Uterus (tissue), 4 donors: ENCODE measurements around the gene CSNK1E. TPM values are rescaled to one million over a fixed set of nuclear protein-coding genes. Genes with fewer than 3 reads are reported as not detected.
"Not testable (repeated sequence)": the region's sequence is repeated elsewhere in the genome, so short reads cannot be mapped to it uniquely, and the experiment has no call there.

Source experiments
- DNase-seq, 2 donors: peaks; one replicate each; pipeline ENCODE4 v3.0.0-alpha.2; 2019 to 2020
- H3K27ac ChIP-seq, 2 donors: fragments of 200-600 bp; sonication (generic); 1 replicate in 1 of 2; 2 replicates in 1 of 2; pipeline ENCODE4 v1.5.1; 2016 to 2018
- H3K27me3 ChIP-seq, 2 donors: fragments of 200-600 bp; sonication (generic); one replicate each; pipeline ENCODE4 v1.5.1; 2018 to 2019; ENCODE audit warnings: control low read depth in 1 of 2
- H3K36me3 ChIP-seq, 2 donors: fragments of 200-600 bp; sonication (generic); one replicate each; pipeline ENCODE4 v1.5.1; 2019; ENCODE audit warnings: control low read depth in 1 of 2
- H3K4me1 ChIP-seq, 2 donors: fragments of 200-600 bp; sonication (generic); one replicate each; pipeline ENCODE4 v1.5.1; 2018 to 2019; ENCODE audit warnings: control low read depth in 1 of 2
- H3K4me3 ChIP-seq, 2 donors: fragments of 200-600 bp; sonication (generic); 1 replicate in 1 of 2; 2 replicates in 1 of 2; pipeline ENCODE4 v1.5.1; 2018 to 2019; ENCODE audit warnings: mild to moderate bottlenecking in 1 of 2
- H3K9me3 ChIP-seq, 2 donors: fragments of 200-600 bp; sonication (generic); one replicate each; pipeline ENCODE4 v1.5.1; 2019; ENCODE audit warnings: control low read depth in 1 of 2
- POLR2A ChIP-seq, 2 donors: fragments of 450-650 bp; IDR thresholded peaks; one replicate each; pipeline ENCODE4 v1.6.1; 2016; ENCODE audit warnings: antibody characterized with exemption in 2 of 2, mild to moderate bottlenecking in 1 of 2, moderate library complexity in 1 of 2
- intact Hi-C: fragments of 100-400 bp; cut with DNase I; formaldehyde crosslinking; loops from one replicate; pipeline ENCODE4 v1.15.1; 2023; ENCODE audit warnings: low total_unique reads
- total RNA-seq, 4 donors: library from RNA; depleted of rRNA in 3 of 4; stranded (reverse); fragments of >200 nt in 3 of 4; gene quantifications; one replicate each; pipeline versions ENCODE4 v1.1.0 to v1.2.4, GENCODE V29; 2014 to 2023
- TF ChIP-seq, protein P1 (sequence below), 4 experiments: fragments of 200-600 bp in 2 of 4; fragments of 450-650 bp in 2 of 4; sonication (generic) in 2 of 4; IDR thresholded peaks; one replicate each; pipeline ENCODE4 v1.5.1; 2016 to 2019; ENCODE audit warnings: antibody characterized with exemption in 4 of 4, mild to moderate bottlenecking in 2 of 4, moderate library complexity in 1 of 4
- donor health status: DM: yes; HTN: yes; CAD: no.

CSNK1E gene
- total RNA-seq, 4 donors from 2014 or later = 22.1 to 171 (median 100) TPM

- no peaks in the 10 kb centered on the region for H3K36me3 ChIP-seq
- no peaks in the 10 kb centered on the region for H3K27me3 ChIP-seq
- no peak overlapping the region for H3K4me3 ChIP-seq
- intact Hi-C loops = no loop called here
- no peaks in the 10 kb centered on the region for H3K4me1 ChIP-seq
- H3K27ac ChIP-seq = no peak overlapping the region
- TF ChIP-seq POLR2A (IDR thresholded peaks at IDR 0.05) = no peak
- no peaks in the 10 kb centered on the region for H3K9me3 ChIP-seq
- DNase-seq = peak in 1 of 2 donors; percentile 11
Observed at GRCh38 chr22:38347944-38348750, 30.9 kb upstream of the CSNK1E start.

- DNase-seq = peak in 1 of 2 donors; percentile 10
- no peaks in the 10 kb centered on the region for H3K27me3 ChIP-seq
- no peaks in the 10 kb centered on the region for H3K4me1 ChIP-seq
- no peak overlapping the region for H3K27ac ChIP-seq
- H3K36me3 ChIP-seq = no peaks in the 10 kb centered on the region
- intact Hi-C loops = no loop called here
- H3K4me3 ChIP-seq = no peak overlapping the region
- TF ChIP-seq, protein P1, sequence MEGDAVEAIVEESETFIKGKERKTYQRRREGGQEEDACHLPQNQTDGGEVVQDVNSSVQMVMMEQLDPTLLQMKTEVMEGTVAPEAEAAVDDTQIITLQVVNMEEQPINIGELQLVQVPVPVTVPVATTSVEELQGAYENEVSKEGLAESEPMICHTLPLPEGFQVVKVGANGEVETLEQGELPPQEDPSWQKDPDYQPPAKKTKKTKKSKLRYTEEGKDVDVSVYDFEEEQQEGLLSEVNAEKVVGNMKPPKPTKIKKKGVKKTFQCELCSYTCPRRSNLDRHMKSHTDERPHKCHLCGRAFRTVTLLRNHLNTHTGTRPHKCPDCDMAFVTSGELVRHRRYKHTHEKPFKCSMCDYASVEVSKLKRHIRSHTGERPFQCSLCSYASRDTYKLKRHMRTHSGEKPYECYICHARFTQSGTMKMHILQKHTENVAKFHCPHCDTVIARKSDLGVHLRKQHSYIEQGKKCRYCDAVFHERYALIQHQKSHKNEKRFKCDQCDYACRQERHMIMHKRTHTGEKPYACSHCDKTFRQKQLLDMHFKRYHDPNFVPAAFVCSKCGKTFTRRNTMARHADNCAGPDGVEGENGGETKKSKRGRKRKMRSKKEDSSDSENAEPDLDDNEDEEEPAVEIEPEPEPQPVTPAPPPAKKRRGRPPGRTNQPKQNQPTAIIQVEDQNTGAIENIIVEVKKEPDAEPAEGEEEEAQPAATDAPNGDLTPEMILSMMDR (IDR thresholded peaks at IDR 0.05) = no peak
- TF ChIP-seq POLR2A (IDR thresholded peaks at IDR 0.05) = no peak
- no peaks in the 10 kb centered on the region for H3K9me3 ChIP-seq
Observed at GRCh38 chr22:38347181-38347943, 30.1 kb upstream of the CSNK1E start.

DNA sequence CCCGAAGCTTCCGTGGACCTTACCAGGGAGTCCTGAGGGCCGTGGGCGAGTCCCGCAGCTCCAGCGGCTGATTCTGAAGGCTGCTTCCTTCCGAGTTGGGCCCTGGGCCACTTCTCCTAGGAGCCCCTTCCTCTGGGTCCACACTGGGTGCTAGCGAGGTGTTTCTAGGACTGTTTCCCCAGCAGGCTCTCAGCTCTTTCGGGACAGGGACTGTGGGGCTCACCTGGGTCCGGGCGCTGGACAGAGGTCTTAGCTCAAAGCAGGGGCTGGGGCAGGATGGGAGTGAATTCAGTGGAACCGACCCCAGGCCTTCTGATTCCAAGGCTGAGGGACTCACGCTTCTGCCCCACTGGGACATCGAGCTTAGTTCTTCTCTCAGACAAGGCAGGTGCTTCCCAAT lies 29.3 kb upstream of the CSNK1E start:
- intact Hi-C loops = no loop called here
- no peaks in the 10 kb centered on the region for H3K4me1 ChIP-seq
- no peaks in the 10 kb centered on the region for H3K27me3 ChIP-seq
- no peak for TF ChIP-seq POLR2A (IDR thresholded peaks at IDR 0.05)
- TF ChIP-seq, protein P1 (IDR thresholded peaks at IDR 0.05) = no peak
- H3K27ac ChIP-seq = no peak overlapping the region
- no peaks in the 10 kb centered on the region for H3K9me3 ChIP-seq
- DNase-seq = peak in 1 of 2 donors; percentile 10
- H3K4me3 ChIP-seq = no peak overlapping the region
- no peaks in the 10 kb centered on the region for H3K36me3 ChIP-seq

GRCh38 chr22:38345782-38346181 lies 28.5 kb upstream of the CSNK1E start:
- H3K4me1 ChIP-seq = no peaks in the 10 kb centered on the region
- H3K4me3 ChIP-seq = no peak overlapping the region
- no peak overlapping the region for H3K27ac ChIP-seq
- no peaks in the 10 kb centered on the region for H3K36me3 ChIP-seq
- DNase-seq = peak in 1 of 2 donors; percentile 6
- TF ChIP-seq POLR2A (IDR thresholded peaks at IDR 0.05) = no peak
- TF ChIP-seq, protein P1 (IDR thresholded peaks at IDR 0.05) = no peak
- no peaks in the 10 kb centered on the region for H3K9me3 ChIP-seq
- intact Hi-C loops = no loop called here
- no peaks in the 10 kb centered on the region for H3K27me3 ChIP-seq

- H3K27me3 ChIP-seq, H3K27ac ChIP-seq, H3K4me1 ChIP-seq, H3K9me3 ChIP-seq, intact Hi-C loops, DNase-seq, H3K36me3 ChIP-seq, H3K4me3 ChIP-seq: not testable (repeated sequence)
Observed at GRCh38 chr22:38339893-38340292, 22.7 kb upstream of the CSNK1E start.

DNA sequence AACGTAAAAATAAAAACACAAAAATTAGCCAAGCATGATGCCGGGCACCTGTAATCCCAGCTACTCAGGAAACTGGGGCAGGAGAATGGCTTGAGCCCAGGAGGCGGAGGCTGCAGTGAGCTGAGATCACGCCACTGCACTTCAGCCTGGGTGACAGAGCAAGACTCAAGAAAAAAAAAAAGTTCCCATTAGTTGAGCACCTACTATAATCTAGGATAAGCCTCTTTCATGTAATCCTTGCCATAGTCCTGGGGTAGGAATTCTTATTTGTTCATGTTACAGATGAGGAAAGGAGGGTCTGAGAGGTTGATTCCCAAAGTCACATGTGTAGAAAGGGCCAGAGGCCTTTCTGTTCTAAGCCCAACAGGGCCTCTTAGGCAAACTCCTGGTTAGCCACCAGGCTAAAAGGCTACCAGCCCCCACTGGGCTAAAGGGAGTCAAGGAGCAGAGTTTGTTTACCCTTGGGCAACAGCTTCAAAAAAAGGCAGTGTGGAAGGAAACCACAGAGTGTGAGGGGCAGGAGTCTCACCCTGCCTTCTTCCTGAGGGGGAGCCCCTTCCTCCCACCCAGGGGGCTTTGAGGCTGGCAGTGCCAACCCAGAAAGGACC lies 21.6 kb upstream of the CSNK1E start:
- H3K27ac ChIP-seq = no peak overlapping the region
- TF ChIP-seq, protein P1 (IDR thresholded peaks at IDR 0.05) = no peak
- no peak for TF ChIP-seq POLR2A (IDR thresholded peaks at IDR 0.05)
- H3K9me3 ChIP-seq = no peaks in the 10 kb centered on the region
- peak in 1 of 2 donors; percentile 1 for DNase-seq
- no peak overlapping the region for H3K4me3 ChIP-seq
- H3K36me3 ChIP-seq = no peaks in the 10 kb centered on the region
- no peaks in the 10 kb centered on the region for H3K27me3 ChIP-seq
- intact Hi-C loops = no loop called here
- H3K4me1 ChIP-seq = peaks cover 0 to 7% of the 10 kb centered on the region in 2 donors
